ENCODE measurements around the gene RPRD1B. TPM values are rescaled to one million over a fixed set of nuclear protein-coding genes. Genes with fewer than 3 reads are reported as not detected.
A peak's percentile ranks its signal among the peaks of the same experiment; 100 is the strongest.

Gene RPRD1B
- total and polyA plus RNA-seq, 2 of the 13 experiments (the other 11 are each of a cell fraction or from before 2014, with no cell fraction given): 31.1 to 41.5 TPM

GRCh38 chr20:38073307-38074071 is 39.9 kb downstream of the RPRD1B start (continued):
- TF ChIP-seq IKZF1 (IDR thresholded peaks at IDR 0.05): no peak
- TF ChIP-seq MXD1 (CRISPR knock-in tag; IDR thresholded peaks at IDR 0.05): no peak
- no peak for TF ChIP-seq GABPB1 (CRISPR knock-in tag; IDR thresholded peaks at IDR 0.05)
- no peak for TF ChIP-seq HNRNPK (IDR thresholded peaks at IDR 0.05; ENCODE audit: low read depth, low read length, poor library complexity, severe bottlenecking)
- TF ChIP-seq LCORL (IDR thresholded peaks at IDR 0.05): 0 out of 2 replicates have a peak, but pooled peaks have one; percentile 39
- TF ChIP-seq LCORL (CRISPR knock-in tag; IDR thresholded peaks at IDR 0.05): peak; percentile 35; the same call in 1 of the 2 replicates
- TF ChIP-seq DNMT1 (CRISPR knock-in tag; IDR thresholded peaks at IDR 0.05): no peak
- no peak for TF ChIP-seq MLXIP (CRISPR knock-in tag; IDR thresholded peaks at IDR 0.05; ENCODE audit: borderline replicate concordance)
- TF ChIP-seq ZFP91 (CRISPR knock-in tag; IDR thresholded peaks at IDR 0.05; ENCODE audit: borderline replicate concordance): no peak
- no peak for TF ChIP-seq DMAP1 (CRISPR knock-in tag; IDR thresholded peaks at IDR 0.05)
- no peak for TF ChIP-seq FOSL2 (CRISPR knock-in tag; IDR thresholded peaks at IDR 0.05)
- TF ChIP-seq ZNF281 (CRISPR knock-in tag; IDR thresholded peaks at IDR 0.05; ENCODE audit: borderline replicate concordance): no peak
- no peak for TF ChIP-seq ZNF280D (CRISPR knock-in tag; IDR thresholded peaks at IDR 0.05)
- TF ChIP-seq ZBTB25 (CRISPR knock-in tag; IDR thresholded peaks at IDR 0.05): no peak
- TF ChIP-seq JARID2 (CRISPR knock-in tag; IDR thresholded peaks at IDR 0.05; ENCODE audit: insufficient replicate concordance): no peak
- no peak for TF ChIP-seq FOXP1 (IDR thresholded peaks at IDR 0.05)
- TF ChIP-seq FOXP1 (CRISPR knock-in tag; IDR thresholded peaks at IDR 0.05): no peak
